RWPE1 (cell line): Measurements from ENCODE around the gene NPAS4.
"Not testable (repeated sequence)": the region's sequence is repeated elsewhere in the genome, so short reads cannot be mapped to it uniquely, and the experiment has no call there.

Source experiments
- CTCF ChIA-PET: fragments of 350-600 bp; sonication (Branson Sonifier 250); formaldehyde crosslinking; extraction: SDS; loops from one replicate; lab custom pipeline; 2021; lab: Yijun Ruan, JAX
- POLR2A ChIA-PET: fragments of 400-600 bp; formaldehyde crosslinking; extraction: SDS; loops from one replicate; lab custom pipeline; 2020; ENCODE audit warnings: antibody characterized with exemption; ENCODE audit not compliant: low non-redundant PET; lab: Yijun Ruan, JAX
- DNase-seq: peaks from one replicate; pipeline ENCODE4 v3.0.0; 2012; ENCODE audit warnings: low spot score
- H3K27ac ChIP-seq: fragments of 450-650 bp; 2 replicates; pipeline ENCODE4 v1.5.1; 2017
- TF ChIP-seq, protein P1 (sequence below): fragments of 450-650 bp; conservative IDR thresholded peaks from 2 replicates; pipeline ENCODE4 v1.5.1; 2017; ENCODE audit warnings: low read depth, mild to moderate bottlenecking

Gene NPAS4

GRCh38 chr11:66420671-66421476 lies at the start of gene NPAS4:
Gene NPAS4, plus strand, starts transcription at chr11:66421035. Its CDS starts 145 bp downstream, at chr11:66421180.
- DNase-seq: no peak
- no peak within 1 kb of the TSS for H3K27ac ChIP-seq
- POLR2A ChIA-PET: interaction anchor here (0.5 to 0.6 kb wide), 2 partner anchors 111 to 257 kb away, joined by 3 to 4 read pairs; partner anchors contain the start of gene RBM4B
- CTCF ChIA-PET: interaction anchor here (0.5 to 1.1 kb wide), 6 partner anchors 9 to 216 kb away, joined by 3 to 4 read pairs (median 3); no protein-coding TSS in a partner anchor
- TF ChIP-seq, protein P1, sequence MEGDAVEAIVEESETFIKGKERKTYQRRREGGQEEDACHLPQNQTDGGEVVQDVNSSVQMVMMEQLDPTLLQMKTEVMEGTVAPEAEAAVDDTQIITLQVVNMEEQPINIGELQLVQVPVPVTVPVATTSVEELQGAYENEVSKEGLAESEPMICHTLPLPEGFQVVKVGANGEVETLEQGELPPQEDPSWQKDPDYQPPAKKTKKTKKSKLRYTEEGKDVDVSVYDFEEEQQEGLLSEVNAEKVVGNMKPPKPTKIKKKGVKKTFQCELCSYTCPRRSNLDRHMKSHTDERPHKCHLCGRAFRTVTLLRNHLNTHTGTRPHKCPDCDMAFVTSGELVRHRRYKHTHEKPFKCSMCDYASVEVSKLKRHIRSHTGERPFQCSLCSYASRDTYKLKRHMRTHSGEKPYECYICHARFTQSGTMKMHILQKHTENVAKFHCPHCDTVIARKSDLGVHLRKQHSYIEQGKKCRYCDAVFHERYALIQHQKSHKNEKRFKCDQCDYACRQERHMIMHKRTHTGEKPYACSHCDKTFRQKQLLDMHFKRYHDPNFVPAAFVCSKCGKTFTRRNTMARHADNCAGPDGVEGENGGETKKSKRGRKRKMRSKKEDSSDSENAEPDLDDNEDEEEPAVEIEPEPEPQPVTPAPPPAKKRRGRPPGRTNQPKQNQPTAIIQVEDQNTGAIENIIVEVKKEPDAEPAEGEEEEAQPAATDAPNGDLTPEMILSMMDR: no peak

DNA sequence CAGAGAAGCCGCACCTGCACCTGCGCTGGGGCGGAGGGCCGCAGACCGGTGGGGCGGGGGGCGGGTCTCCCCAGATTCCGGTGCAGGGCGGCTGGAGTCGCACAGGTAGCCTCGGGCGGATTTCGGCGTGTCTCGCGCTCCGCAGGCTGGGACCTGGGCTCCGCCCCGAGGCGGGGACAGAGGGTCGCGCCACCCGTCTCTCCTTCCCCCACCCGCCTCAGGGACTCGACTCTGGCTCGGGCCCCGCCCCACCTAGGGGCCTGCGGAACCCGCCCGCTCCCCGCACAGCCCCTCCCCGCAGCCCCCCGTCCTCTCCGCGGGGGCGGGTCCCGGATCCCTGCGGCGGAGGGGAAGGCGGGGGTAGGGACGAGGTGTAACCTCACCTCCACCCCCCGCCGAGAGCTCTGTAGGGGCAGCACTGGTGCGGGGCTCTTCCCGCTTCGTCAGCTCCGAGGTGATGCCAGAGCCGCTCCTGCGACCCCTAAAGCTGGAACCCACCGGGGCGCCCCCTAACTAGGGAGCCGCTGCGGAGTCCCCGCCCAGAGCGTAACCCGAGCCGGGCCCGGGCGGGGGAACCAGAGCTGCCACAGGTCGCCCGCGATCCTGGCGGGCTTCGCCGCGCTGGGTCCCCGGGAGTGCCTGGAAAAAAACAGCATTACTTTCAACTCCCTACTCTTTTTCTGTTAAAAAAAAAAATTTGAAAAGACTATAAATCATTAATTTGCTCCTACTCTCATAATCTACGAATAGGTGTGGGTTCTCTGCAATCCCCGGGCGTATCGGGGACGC lies 49.0 kb upstream of the NPAS4 start, which contains the start of gene SLC29A2:
Gene SLC29A2 (minus strand): TSS at position 134 of the 789 bp plus-strand sequence. CDS start 169 bp downstream, outside the sequence.
- TF ChIP-seq, protein P1: no peak
- H3K27ac ChIP-seq: peak within 1 kb of the TSS; percentile 85
- POLR2A ChIA-PET: interaction anchor here (0.6 to 0.7 kb wide), 3 partner anchors 10 to 246 kb away, joined by 3 read pairs; no protein-coding TSS in a partner anchor
- peak; percentile 64 for DNase-seq
- CTCF ChIA-PET: interaction anchor here (1.3 to 2.4 kb wide), 3 partner anchors 15 to 60 kb away, joined by 4 to 7 read pairs (median 4); no protein-coding TSS in a partner anchor

DNA sequence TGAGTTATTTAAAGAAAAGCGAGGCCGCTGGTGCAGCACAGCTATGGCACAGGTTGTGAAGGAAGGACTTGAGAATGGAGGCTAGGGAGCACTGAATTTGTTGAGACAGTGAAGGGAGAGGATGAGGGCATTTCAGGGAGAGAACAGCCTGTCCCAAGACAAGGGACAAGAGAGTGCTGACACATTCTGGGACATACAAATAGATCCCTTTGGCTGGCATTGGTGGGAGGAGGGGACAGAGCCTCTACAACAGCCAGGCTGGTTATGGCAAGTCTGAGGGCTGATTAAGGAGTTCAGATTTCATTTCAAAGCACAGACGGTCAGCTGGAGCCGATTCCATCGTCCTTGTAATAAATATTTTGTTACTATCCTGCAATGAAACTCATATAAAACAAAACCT lies 47.6 kb upstream of the NPAS4 start:
- POLR2A ChIA-PET: no interaction called here
- TF ChIP-seq, protein P1: no peak
- CTCF ChIA-PET: interaction anchor here (0.6 to 1.3 kb wide), 2 partner anchors 7 to 16 kb away, joined by 3 to 4 read pairs; no protein-coding TSS in a partner anchor
- DNase-seq: no peak
- H3K27ac ChIP-seq: no peak overlapping the region

DNA sequence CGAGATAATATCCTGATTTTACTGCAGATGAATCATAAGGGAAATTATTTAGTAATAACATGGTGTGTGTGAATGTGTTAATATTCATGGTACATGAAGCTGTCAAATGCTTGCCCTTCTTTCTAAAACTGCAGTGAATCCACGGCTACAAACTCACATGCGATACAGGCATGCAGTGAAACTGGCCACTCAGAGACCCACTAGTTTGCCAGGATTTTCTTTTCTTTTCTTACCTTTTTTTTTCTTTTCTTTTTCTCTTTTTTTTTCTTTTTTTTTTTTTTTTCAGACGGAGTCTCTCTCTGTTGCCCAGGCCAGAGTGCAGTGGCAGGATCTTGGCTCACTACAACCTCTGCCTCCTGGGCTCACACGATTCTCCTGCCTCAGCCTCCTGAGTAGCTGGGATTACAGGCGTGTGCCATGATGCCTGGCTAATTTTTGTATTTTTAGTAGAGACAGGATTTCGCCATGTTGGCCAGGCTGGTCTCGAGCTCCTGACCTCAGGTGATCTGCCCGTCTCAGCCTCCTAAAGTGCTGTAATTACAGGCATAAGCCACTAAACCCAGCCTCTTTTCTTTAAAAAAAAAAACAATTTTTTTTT lies 47.0 kb upstream of the NPAS4 start:
- DNase-seq, H3K27ac ChIP-seq, POLR2A ChIA-PET: not testable (repeated sequence)
- CTCF ChIA-PET: interaction anchor here (0.6 kb wide), 2 partner anchors 8 to 1144 kb away, joined by 3 read pairs; no protein-coding TSS in a partner anchor

GRCh38 chr11:66380264-66380663 lies 40.6 kb upstream of the NPAS4 start:
- CTCF ChIA-PET: interaction anchor here (1.1 kb wide), 1 partner anchor 69 kb away, joined by 3 read pairs; no protein-coding TSS in a partner anchor
- H3K27ac ChIP-seq, DNase-seq, POLR2A ChIA-PET: not testable (repeated sequence)

- POLR2A ChIA-PET, DNase-seq, H3K27ac ChIP-seq: not testable (repeated sequence)
- CTCF ChIA-PET: interaction anchor here (0.6 to 2.7 kb wide), 4 partner anchors 9 to 126 kb away, joined by 4 to 24 read pairs (median 7); no protein-coding TSS in a partner anchor
Observed at GRCh38 chr11:66384316-66384715, 36.5 kb upstream of the NPAS4 start.

DNA sequence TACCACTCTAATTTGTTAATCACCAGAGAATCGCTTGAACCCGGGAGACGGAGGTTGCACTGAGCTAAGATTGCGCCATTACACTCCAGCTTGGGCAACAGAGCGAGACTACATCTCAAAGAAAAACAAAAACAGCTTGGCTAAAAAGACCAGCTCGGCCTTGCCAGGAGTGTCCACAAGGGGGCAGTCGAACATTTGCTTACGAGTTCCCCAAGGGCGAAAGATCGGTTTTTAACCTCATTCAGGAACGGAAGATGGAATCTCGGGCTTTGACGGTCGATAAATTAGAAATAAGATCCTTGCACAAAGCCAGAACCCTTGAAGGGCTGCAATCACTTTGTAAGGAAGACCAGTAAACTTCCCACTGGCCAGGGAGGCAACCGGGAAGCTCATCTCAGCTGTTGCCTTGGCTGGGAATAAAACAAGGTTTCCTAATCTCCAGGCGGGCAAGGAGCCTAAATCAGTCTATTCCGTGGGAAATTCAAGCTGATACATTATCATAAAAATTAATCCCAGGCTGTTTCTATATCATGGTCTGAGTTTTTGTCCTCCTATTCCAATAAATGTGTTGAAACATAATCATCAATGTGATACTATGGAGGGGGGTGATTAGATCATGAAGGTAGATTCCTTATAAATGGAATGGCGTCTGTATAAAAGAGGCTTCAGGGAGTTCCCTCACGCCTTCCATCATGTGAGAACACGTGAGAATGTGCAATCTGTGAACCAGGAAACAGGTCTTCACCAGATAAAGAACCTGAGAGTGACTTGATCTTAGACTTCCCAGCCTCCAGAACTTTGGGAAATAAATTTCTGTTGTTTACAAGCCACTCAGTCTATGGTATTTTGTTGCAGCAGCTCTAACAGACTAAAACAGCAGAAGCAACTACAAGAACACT lies 34.4 kb upstream of the NPAS4 start:
- CTCF ChIA-PET: interaction anchor here (0.6 to 2.7 kb wide), 17 partner anchors 9 to 991 kb away, joined by 3 to 24 read pairs (median 4); partner anchors contain the start of genes B4GAT1, BRMS1, CD248 and RIN1
- POLR2A ChIA-PET: interaction anchor here (0.5 to 1.7 kb wide), 3 partner anchors 41 to 94 kb away, joined by 3 to 7 read pairs (median 5); partner anchors contain the start of gene DPP3
- TF ChIP-seq, protein P1: peak; percentile 91
- H3K27ac ChIP-seq: no peak overlapping the region
- DNase-seq: peak; percentile 49
